GM12878 (cell line): ENCODE measurements around the gene BORCS8. TPM values are rescaled to one million over a fixed set of nuclear protein-coding genes. Genes with fewer than 3 reads are reported as not detected.

Experiments used
- CHD1 ChIP-seq: IDR thresholded peaks from 2 replicates; pipeline ENCODE4 v1.6.1; 2012; ENCODE audit warnings: low read depth, low read length, improper control_type of control experiment
- EED ChIP-seq: sonication (generic); IDR thresholded peaks from 2 replicates; pipeline ENCODE4 v1.6.1; 2016; ENCODE audit warnings: antibody characterized with exemption, low read depth
- HDAC6 ChIP-seq: fragments of 200-600 bp; sonication (generic); IDR thresholded peaks from one replicate; pipeline ENCODE4 v1.8.0; 2017; ENCODE audit warnings: antibody characterized with exemption; ENCODE audit not compliant: unreplicated experiment
- MYB ChIP-seq: fragments of 150-350 bp; IDR thresholded peaks from 2 replicates; pipeline ENCODE4 v1.6.1; 2014; ENCODE audit warnings: mild to moderate bottlenecking, low read depth, low read length, borderline replicate concordance
- ZBED1 ChIP-seq: IDR thresholded peaks from 2 replicates; pipeline ENCODE4 v1.6.1; 2016; ENCODE audit warnings: borderline replicate concordance
- polyA plus RNA-seq, 11 experiments: library from polyadenylated mRNA; depleted of rRNA in 4 of 11; unstranded in 6 of 11; stranded (reverse) in 5 of 11; fragments of >200 nt; fragmentation: Nextera tagmentation in 4 of 11; fragmentation: Illumina TruSeq in 1 of 11; extraction: Ambion mirVana in 4 of 11; extraction: Trizol in 1 of 11; gene quantifications; 1 replicate in 1 of 11; 2 replicates in 10 of 11; pipeline versions ENCODE4 v1.2.1 to v1.2.3, GENCODE V29; 2011 to 2016; ENCODE audit warnings: inconsistent platforms in 2 of 11, missing spikeins in 2 of 11, low read depth in 1 of 11
- total RNA-seq, 4 experiments: library from RNA; depleted of rRNA in 3 of 4; stranded (reverse); fragments of >200 nt in 3 of 4; fragmentation: Illumina TruSeq in 1 of 4; extraction: Trizol in 1 of 4; gene quantifications; 2 replicates each; pipeline versions ENCODE4 v1.2.1 to v1.2.3, GENCODE V29; 2013 to 2021
- TF ChIP-seq, protein P1 (sequence below): fragments of 450-650 bp; IDR thresholded peaks from 2 replicates; pipeline ENCODE4 v1.6.1; 2016; ENCODE audit warnings: mild to moderate bottlenecking
- TF ChIP-seq, protein P2 (sequence below): fragments of 450-650 bp; IDR thresholded peaks from 2 replicates; pipeline ENCODE4 v1.6.1; 2017; ENCODE audit warnings: borderline replicate concordance
- TF ChIP-seq, protein P3 (sequence below): fragments of 450-650 bp; IDR thresholded peaks from 2 replicates; pipeline ENCODE4 v1.6.1; 2017; ENCODE audit warnings: antibody characterized with exemption, mild to moderate bottlenecking, moderate library complexity
- TF ChIP-seq, protein P4 (sequence below): IDR thresholded peaks from 2 replicates; pipeline ENCODE4 v1.6.1; 2012; ENCODE audit warnings: low read depth, low read length, improper control_type of control experiment
- TF ChIP-seq, protein P5 (sequence below): fragments of 450-650 bp; IDR thresholded peaks from 2 replicates; pipeline ENCODE4 v1.6.1; 2018; ENCODE audit warnings: borderline replicate concordance, mild to moderate bottlenecking; ENCODE audit not compliant: partially characterized antibody

BORCS8 gene
- total and polyA plus RNA-seq, 10 of the 15 experiments (the other 5 are each of a cell fraction or from before 2014, with no cell fraction given): 3.7 to 40.3 (median 23.4) TPM

DNA sequence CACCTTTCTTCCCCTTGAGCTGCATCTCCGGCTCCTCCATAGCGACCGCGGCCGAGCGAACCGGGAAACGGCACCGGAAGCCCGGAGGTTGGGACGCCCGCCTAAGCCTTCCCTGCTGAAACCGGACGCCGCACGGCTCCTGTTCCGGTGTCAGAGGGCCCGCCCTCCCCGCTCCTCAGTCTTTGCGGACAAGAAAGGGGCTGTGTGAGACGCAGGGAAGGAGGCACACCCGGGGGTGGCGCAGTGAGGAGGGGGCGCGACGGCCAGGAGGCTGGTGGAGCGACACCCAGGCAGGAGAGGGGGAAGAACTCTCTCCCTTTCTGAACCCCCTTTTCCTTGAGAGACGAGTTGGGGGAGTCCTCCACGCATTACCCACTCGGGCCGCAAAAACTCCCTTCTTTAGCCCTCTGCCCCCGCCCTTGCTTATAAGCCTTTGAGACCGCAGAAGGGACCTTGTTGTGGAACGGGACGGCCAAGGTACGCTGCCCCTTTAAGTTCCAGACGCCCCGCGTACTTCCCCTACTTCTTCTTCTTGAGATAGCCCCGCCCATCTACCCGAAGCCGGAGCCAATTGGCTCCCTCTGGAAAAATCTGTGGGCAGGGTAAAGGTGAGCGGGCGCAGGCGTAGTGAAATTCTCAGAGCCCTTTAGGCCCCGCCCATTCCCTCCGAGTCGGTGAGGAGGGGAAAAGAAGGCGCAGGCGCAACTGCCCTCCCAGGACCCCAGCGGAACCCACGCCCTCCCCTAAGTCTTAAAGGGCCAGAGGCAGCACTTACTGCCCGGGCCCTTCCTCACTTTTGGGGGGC, at the start of gene BORCS8, which contains the start of gene RFXANK (continued):
- TF ChIP-seq, protein P1, sequence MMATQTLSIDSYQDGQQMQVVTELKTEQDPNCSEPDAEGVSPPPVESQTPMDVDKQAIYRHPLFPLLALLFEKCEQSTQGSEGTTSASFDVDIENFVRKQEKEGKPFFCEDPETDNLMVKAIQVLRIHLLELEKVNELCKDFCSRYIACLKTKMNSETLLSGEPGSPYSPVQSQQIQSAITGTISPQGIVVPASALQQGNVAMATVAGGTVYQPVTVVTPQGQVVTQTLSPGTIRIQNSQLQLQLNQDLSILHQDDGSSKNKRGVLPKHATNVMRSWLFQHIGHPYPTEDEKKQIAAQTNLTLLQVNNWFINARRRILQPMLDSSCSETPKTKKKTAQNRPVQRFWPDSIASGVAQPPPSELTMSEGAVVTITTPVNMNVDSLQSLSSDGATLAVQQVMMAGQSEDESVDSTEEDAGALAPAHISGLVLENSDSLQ: peak; percentile 6; the same call in 1 of the 2 replicates
- TF ChIP-seq, protein P2, sequence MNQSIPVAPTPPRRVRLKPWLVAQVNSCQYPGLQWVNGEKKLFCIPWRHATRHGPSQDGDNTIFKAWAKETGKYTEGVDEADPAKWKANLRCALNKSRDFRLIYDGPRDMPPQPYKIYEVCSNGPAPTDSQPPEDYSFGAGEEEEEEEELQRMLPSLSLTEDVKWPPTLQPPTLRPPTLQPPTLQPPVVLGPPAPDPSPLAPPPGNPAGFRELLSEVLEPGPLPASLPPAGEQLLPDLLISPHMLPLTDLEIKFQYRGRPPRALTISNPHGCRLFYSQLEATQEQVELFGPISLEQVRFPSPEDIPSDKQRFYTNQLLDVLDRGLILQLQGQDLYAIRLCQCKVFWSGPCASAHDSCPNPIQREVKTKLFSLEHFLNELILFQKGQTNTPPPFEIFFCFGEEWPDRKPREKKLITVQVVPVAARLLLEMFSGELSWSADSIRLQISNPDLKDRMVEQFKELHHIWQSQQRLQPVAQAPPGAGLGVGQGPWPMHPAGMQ: 0 out of 2 replicates have a peak, but pooled peaks have one; percentile 10
- TF ChIP-seq EED (peak; percentile 59; the same call in 1 of the 2 replicates), CHD1 (no peak), MYB (no peak), HDAC6 (no peak), ZBED1 (no peak)
- TF ChIP-seq, protein P3, sequence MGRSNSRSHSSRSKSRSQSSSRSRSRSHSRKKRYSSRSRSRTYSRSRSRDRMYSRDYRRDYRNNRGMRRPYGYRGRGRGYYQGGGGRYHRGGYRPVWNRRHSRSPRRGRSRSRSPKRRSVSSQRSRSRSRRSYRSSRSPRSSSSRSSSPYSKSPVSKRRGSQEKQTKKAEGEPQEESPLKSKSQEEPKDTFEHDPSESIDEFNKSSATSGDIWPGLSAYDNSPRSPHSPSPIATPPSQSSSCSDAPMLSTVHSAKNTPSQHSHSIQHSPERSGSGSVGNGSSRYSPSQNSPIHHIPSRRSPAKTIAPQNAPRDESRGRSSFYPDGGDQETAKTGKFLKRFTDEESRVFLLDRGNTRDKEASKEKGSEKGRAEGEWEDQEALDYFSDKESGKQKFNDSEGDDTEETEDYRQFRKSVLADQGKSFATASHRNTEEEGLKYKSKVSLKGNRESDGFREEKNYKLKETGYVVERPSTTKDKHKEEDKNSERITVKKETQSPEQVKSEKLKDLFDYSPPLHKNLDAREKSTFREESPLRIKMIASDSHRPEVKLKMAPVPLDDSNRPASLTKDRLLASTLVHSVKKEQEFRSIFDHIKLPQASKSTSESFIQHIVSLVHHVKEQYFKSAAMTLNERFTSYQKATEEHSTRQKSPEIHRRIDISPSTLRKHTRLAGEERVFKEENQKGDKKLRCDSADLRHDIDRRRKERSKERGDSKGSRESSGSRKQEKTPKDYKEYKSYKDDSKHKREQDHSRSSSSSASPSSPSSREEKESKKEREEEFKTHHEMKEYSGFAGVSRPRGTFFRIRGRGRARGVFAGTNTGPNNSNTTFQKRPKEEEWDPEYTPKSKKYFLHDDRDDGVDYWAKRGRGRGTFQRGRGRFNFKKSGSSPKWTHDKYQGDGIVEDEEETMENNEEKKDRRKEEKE: no peak
- TF ChIP-seq, protein P4, sequence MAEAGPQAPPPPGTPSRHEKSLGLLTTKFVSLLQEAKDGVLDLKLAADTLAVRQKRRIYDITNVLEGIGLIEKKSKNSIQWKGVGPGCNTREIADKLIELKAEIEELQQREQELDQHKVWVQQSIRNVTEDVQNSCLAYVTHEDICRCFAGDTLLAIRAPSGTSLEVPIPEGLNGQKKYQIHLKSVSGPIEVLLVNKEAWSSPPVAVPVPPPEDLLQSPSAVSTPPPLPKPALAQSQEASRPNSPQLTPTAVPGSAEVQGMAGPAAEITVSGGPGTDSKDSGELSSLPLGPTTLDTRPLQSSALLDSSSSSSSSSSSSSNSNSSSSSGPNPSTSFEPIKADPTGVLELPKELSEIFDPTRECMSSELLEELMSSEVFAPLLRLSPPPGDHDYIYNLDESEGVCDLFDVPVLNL: no peak; the same call in 1 of the 2 replicates
- TF ChIP-seq, protein P5, sequence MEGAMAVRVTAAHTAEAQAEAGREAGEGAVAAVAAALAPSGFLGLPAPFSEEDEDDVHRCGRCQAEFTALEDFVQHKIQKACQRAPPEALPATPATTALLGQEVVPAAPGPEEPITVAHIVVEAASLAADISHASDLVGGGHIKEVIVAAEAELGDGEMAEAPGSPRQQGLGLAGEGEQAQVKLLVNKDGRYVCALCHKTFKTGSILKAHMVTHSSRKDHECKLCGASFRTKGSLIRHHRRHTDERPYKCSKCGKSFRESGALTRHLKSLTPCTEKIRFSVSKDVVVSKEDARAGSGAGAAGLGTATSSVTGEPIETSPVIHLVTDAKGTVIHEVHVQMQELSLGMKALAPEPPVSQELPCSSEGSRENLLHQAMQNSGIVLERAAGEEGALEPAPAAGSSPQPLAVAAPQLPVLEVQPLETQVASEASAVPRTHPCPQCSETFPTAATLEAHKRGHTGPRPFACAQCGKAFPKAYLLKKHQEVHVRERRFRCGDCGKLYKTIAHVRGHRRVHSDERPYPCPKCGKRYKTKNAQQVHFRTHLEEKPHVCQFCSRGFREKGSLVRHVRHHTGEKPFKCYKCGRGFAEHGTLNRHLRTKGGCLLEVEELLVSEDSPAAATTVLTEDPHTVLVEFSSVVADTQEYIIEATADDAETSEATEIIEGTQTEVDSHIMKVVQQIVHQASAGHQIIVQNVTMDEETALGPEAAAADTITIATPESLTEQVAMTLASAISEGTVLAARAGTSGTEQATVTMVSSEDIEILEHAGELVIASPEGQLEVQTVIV: peak; percentile 79
